Activated CD8-positive, alpha-beta memory T cell treated with anti-CD3 and anti-CD28 coated beads, Interleukin-2, amount 10 ng/mL, durations not matched to agents 7 days and 5 days (primary cell): Measurements from ENCODE around the gene C21orf91. TPM values are rescaled to one million over a fixed set of nuclear protein-coding genes. Genes with fewer than 3 reads are reported as not detected.

ENCODE experiments used
- ATAC-seq: fragments of 150-1000 bp; cut with Tn5 transposase; one replicate; pipeline ENCODE4 v1.10.0; 2021; ENCODE audit warnings: moderate library complexity
- CTCF ChIA-PET: fragments of 350-600 bp; sonication (Branson Sonifier 250); formaldehyde crosslinking; loops from one replicate; lab custom pipeline; 2021; ENCODE audit warnings: antibody characterized with exemption; lab: Charles Lee
- DNase-seq: peaks from one replicate; pipeline ENCODE4 v3.0.0-alpha.2; 2020
- H3K27ac Mint-ChIP-seq: one replicate; pipeline ENCODE4 v1.8.0; 2021; ENCODE audit warnings: mild to moderate bottlenecking, mixed read lengths
- H3K27me3 Mint-ChIP-seq: one replicate; pipeline ENCODE4 v1.8.0; 2021; ENCODE audit warnings: mixed read lengths
- H3K36me3 Mint-ChIP-seq: one replicate; pipeline ENCODE4 v1.8.0; 2021; ENCODE audit warnings: mild to moderate bottlenecking, mixed read lengths
- H3K4me1 Mint-ChIP-seq: one replicate; pipeline ENCODE4 v1.8.0; 2021; ENCODE audit warnings: mixed read lengths
- H3K4me3 Mint-ChIP-seq: one replicate; pipeline ENCODE4 v1.8.0; 2021; ENCODE audit warnings: mild to moderate bottlenecking, moderate library complexity, mixed read lengths
- H3K9me3 Mint-ChIP-seq: one replicate; pipeline ENCODE4 v1.8.0; 2022; ENCODE audit warnings: low read depth, mixed read lengths
- total RNA-seq, 2 experiments: library from RNA; stranded (reverse); gene quantifications; one replicate each; pipeline ENCODE4 v1.2.3, GENCODE V29; 2021

Gene C21orf91
- total RNA-seq, 2 experiments from 2014 or later = 63.6 to 88.7 TPM

- Mint-ChIP-seq H3K27ac (peak overlapping the region; percentile 97), H3K36me3 (peaks cover 34% of the 10 kb centered on the region), H3K4me1 (peaks cover 32% of the 10 kb centered on the region), H3K27me3 (no peaks in the 10 kb centered on the region), H3K9me3 (peaks cover 1% of the 10 kb centered on the region), H3K4me3 (peak overlapping the region; percentile 84)
- CTCF ChIA-PET = interaction anchor here (1.3 kb wide), 1 partner anchor 10 kb away, joined by 4 read pairs; no protein-coding TSS in a partner anchor
- DNase-seq = no peak
- ATAC-seq = peak; percentile 58
Measured at GRCh38 chr21:17819877-17820229, 697 bp upstream of the C21orf91 start.

DNA sequence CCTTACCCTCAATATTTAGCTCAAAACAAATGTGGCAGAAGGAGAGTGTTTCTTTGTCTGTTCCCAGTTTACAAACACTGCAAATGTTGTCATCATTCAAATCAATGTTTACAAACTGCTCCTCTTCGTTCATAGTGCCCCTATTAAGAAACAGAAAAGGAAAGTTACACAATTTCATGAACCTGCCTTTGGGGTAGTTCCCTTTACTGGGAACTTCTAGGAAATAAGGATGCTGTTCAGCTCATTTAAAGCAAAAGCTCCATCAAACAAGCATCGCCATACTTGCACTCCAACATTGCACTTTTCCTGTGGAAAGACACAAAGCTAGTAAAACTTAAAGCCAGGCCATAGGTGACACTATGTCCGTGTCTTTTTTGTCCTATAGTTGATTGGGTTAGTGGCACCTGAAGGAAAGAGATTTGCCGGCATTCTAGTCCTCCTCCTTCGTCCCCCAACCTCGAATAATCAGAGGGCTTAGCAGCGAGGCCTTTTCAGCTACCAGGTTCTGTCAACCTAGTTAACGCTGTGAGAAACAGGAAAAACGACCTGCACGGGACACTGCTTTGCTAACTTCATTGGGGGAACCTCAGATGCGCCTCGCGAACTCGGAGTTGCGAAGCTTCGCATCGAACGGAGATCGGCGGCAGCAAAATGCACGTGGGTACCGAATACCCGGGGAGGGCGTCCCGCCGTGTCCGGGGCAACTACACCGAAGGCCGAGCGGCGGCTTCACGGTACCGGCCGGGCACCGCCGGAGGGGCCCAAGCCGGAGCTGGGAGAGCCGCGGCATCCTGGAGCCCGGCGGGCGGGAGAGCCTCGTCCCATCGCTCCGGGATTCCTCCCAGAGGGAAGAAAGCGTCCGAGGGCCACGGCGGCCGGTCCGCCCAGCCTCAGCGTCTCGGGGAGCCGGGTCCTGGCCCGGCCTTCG, 706 bp downstream of the C21orf91 start:
- CTCF ChIA-PET = interaction anchor here (0.8 to 2.0 kb wide), 13 partner anchors 9 to 146 kb away, joined by 3 to 8 read pairs (median 6); no protein-coding TSS in a partner anchor
- H3K4me1 Mint-ChIP-seq = peaks cover 46% of the 10 kb centered on the region
- peak overlapping the region; percentile 95 for H3K27ac Mint-ChIP-seq
- H3K27me3 Mint-ChIP-seq = no peaks in the 10 kb centered on the region
- no peaks in the 10 kb centered on the region for H3K9me3 Mint-ChIP-seq
- H3K36me3 Mint-ChIP-seq = peaks cover 41% of the 10 kb centered on the region
- peak overlapping the region; percentile 84 for H3K4me3 Mint-ChIP-seq
- DNase-seq (peak; percentile 67), ATAC-seq (peak; percentile 17)

- Mint-ChIP-seq H3K9me3 (peaks cover 10% of the 10 kb centered on the region), H3K27me3 (no peaks in the 10 kb centered on the region), H3K4me3 (no peak overlapping the region), H3K36me3 (peaks cover 83% of the 10 kb centered on the region), H3K4me1 (peaks cover 49% of the 10 kb centered on the region), H3K27ac (no peak overlapping the region)
- ATAC-seq (no peak), DNase-seq (no peak)
- CTCF ChIA-PET = interaction anchor here (1.0 to 2.7 kb wide), 6 partner anchors 9 to 38 kb away, joined by 3 to 11 read pairs (median 3); no protein-coding TSS in a partner anchor
Measured at GRCh38 chr21:17813353-17813752, 5.8 kb downstream of the C21orf91 start.

- CTCF ChIA-PET = interaction anchor here (1.0 to 1.8 kb wide), 2 partner anchors 117 to 124 kb away, joined by 3 to 8 read pairs; no protein-coding TSS in a partner anchor
- ATAC-seq = no peak
- Mint-ChIP-seq H3K36me3 (peaks cover 89% of the 10 kb centered on the region), H3K27ac (no peak overlapping the region), H3K9me3 (peaks cover 18% of the 10 kb centered on the region), H3K4me1 (peaks cover 32% of the 10 kb centered on the region), H3K27me3 (no peaks in the 10 kb centered on the region), H3K4me3 (no peak overlapping the region)
- DNase-seq = no peak
Measured at GRCh38 chr21:17805966-17806365, 13.2 kb downstream of the C21orf91 start.

- no peak overlapping the region for H3K4me3 Mint-ChIP-seq
- peaks cover 12% of the 10 kb centered on the region for H3K9me3 Mint-ChIP-seq
- no peak overlapping the region for H3K27ac Mint-ChIP-seq
- DNase-seq (no peak), ATAC-seq (no peak)
- peaks cover 42% of the 10 kb centered on the region for H3K4me1 Mint-ChIP-seq
- peaks cover 76% of the 10 kb centered on the region for H3K36me3 Mint-ChIP-seq
- H3K27me3 Mint-ChIP-seq = no peaks in the 10 kb centered on the region
- CTCF ChIA-PET = no interaction called here
Measured at GRCh38 chr21:17803536-17803935, 15.6 kb downstream of the C21orf91 start.

DNA sequence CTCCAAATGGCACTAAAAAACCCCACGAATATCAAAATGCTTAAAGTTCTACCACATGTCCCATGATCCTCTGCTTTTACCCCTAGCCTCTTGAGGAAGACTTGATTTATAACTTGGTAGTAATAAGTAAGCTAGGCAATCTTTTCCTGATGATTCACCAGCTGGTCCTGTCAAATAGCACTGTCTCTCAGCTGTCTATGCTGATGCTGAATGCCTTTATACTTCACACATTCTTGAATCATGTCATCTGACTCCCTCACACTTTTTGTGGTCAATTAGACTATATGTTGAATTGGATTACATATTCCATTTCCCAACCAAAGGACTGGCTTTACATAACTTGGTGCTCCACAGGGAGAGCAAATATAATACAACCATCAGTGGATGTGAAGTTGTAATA, 16.6 kb downstream of the C21orf91 start:
- Mint-ChIP-seq H3K27me3 (no peaks in the 10 kb centered on the region), H3K9me3 (peaks cover 7% of the 10 kb centered on the region), H3K27ac (no peak overlapping the region), H3K4me1 (peaks cover 44% of the 10 kb centered on the region), H3K36me3 (peaks cover 66% of the 10 kb centered on the region), H3K4me3 (no peak overlapping the region)
- CTCF ChIA-PET = no interaction called here
- no peak for ATAC-seq
- DNase-seq = no peak

GRCh38 chr21:17799414-17800164, 19.6 kb downstream of the C21orf91 start:
- H3K27me3 Mint-ChIP-seq = no peaks in the 10 kb centered on the region
- H3K36me3 Mint-ChIP-seq = peaks cover 62% of the 10 kb centered on the region
- H3K27ac Mint-ChIP-seq = peak overlapping the region; percentile 4
- DNase-seq (no peak), ATAC-seq (no peak)
- CTCF ChIA-PET = interaction anchor here (1.0 to 2.4 kb wide), 5 partner anchors 13 to 111 kb away, joined by 3 to 11 read pairs (median 4); no protein-coding TSS in a partner anchor
- no peak overlapping the region for H3K4me3 Mint-ChIP-seq
- H3K4me1 Mint-ChIP-seq = peaks cover 56% of the 10 kb centered on the region
- peaks cover 3% of the 10 kb centered on the region for H3K9me3 Mint-ChIP-seq

DNA sequence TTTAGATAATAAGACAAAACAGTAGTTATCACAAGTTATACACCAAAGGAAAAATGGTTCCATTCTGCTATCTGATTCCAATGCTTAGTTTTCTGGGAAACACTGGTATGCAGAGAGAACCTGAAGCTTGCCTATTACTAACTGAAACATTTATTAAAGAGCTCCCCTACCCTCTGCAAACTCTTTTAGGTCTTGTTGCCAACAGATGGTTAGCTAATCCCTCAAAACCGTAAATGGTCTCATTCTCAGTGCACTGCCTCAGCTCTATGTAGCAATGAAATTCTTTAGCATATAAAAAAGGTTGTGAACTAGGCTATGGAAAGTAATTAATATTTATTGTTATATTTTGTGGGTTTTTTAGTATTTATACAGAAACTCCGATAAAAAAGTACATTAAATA, 20.4 kb downstream of the C21orf91 start:
- no peaks in the 10 kb centered on the region for H3K27me3 Mint-ChIP-seq
- no peak for ATAC-seq
- H3K4me1 Mint-ChIP-seq = peaks cover 51% of the 10 kb centered on the region
- CTCF ChIA-PET = interaction anchor here (1.0 to 2.4 kb wide), 5 partner anchors 14 to 110 kb away, joined by 3 to 11 read pairs (median 4); no protein-coding TSS in a partner anchor
- peaks cover 3% of the 10 kb centered on the region for H3K9me3 Mint-ChIP-seq
- H3K27ac Mint-ChIP-seq = peak overlapping the region; percentile 52
- H3K36me3 Mint-ChIP-seq = peaks cover 60% of the 10 kb centered on the region
- no peak for DNase-seq
- H3K4me3 Mint-ChIP-seq = no peak overlapping the region

DNA sequence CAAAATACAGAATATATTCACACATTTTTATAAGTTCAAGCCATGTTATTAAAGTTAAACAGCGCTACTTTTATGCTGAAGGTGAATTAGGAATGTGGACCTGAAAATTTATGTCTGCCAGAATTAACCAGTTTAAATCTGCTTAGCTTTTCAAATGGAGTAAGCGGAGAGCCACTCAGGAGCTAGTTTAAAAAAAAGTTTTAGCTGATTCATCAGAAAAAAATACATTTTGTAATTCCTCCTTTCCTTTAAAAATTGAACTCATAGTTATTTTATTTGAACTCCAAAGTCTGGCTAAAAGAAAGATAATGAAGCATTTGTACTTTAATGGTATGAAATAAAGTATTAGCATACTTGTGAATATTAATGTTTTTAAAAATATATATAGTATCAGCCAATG, 21.2 kb downstream of the C21orf91 start:
- H3K36me3 Mint-ChIP-seq = peaks cover 60% of the 10 kb centered on the region

DNA sequence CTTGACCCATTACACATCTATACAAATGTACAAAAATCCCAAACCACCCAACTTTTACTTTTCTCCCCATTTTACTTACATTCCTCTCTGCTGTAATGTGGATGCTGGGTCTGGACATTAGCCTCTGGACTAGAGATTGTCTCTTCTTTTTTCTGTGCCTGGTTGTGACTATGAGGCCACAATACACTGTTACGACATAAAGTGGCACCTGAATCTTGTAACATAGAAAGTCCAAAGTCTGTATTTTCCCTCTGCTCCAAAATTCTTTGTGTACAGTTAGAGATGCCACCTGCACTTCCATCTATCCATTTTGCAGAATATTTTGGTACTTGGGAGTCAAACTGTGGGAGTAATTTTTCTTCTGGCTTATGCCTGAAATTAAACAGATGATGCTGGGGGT, 22.7 kb downstream of the C21orf91 start:
- H3K27me3 Mint-ChIP-seq = no peaks in the 10 kb centered on the region
- peak overlapping the region; percentile 74 for H3K4me3 Mint-ChIP-seq
- H3K36me3 Mint-ChIP-seq = peaks cover 54% of the 10 kb centered on the region
- no peak for ATAC-seq
- CTCF ChIA-PET = interaction anchor here (1.4 kb wide), 1 partner anchor 17 kb away, joined by 3 read pairs; no protein-coding TSS in a partner anchor
- no peak for DNase-seq
- peaks cover 3% of the 10 kb centered on the region for H3K9me3 Mint-ChIP-seq
- peak overlapping the region; percentile 95 for H3K27ac Mint-ChIP-seq
- H3K4me1 Mint-ChIP-seq = peaks cover 56% of the 10 kb centered on the region

More for the DNA sequence above, 21.2 kb downstream of the C21orf91 start:
- H3K4me3 Mint-ChIP-seq = no peak overlapping the region
- DNase-seq (no peak), ATAC-seq (no peak)
- peaks cover 54% of the 10 kb centered on the region for H3K4me1 Mint-ChIP-seq
- CTCF ChIA-PET = interaction anchor here (1.2 to 2.4 kb wide), 3 partner anchors 15 to 109 kb away, joined by 3 to 11 read pairs (median 4); no protein-coding TSS in a partner anchor
- H3K9me3 Mint-ChIP-seq = peaks cover 3% of the 10 kb centered on the region
- H3K27ac Mint-ChIP-seq = no peak overlapping the region
- no peaks in the 10 kb centered on the region for H3K27me3 Mint-ChIP-seq

DNA sequence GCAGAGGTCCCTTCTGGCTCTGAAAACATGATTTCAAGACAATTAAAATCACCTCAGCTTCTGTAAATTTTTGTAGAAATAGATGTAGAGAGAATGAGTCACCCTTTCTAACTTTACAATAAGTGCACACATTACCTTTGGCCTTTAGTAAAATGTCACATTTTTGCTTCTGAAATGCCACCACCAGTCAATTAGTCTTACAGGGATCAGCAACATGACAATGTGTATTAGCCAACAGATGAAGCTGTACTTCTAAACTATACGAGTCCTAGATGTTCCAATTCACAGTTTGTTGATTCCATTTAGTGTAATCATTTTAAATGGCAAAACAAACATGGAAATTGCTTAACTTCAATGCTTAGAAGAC, 23.1 kb downstream of the C21orf91 start:
- peaks cover 54% of the 10 kb centered on the region for H3K36me3 Mint-ChIP-seq
- CTCF ChIA-PET = interaction anchor here (1.3 to 2.7 kb wide), 4 partner anchors 14 to 107 kb away, joined by 3 to 11 read pairs (median 6); partner anchors contain the start of gene C21orf91
- DNase-seq (no peak), ATAC-seq (no peak)
- peaks cover 3% of the 10 kb centered on the region for H3K9me3 Mint-ChIP-seq
- no peaks in the 10 kb centered on the region for H3K27me3 Mint-ChIP-seq
- H3K27ac Mint-ChIP-seq = peak overlapping the region; percentile 95
- H3K4me1 Mint-ChIP-seq = peaks cover 60% of the 10 kb centered on the region
- H3K4me3 Mint-ChIP-seq = peak overlapping the region; percentile 74

- peak; percentile 29 for ATAC-seq
- DNase-seq = no peak
- Mint-ChIP-seq H3K36me3 (peaks cover 52% of the 10 kb centered on the region), H3K27me3 (no peaks in the 10 kb centered on the region), H3K9me3 (no peaks in the 10 kb centered on the region), H3K27ac (peak overlapping the region; percentile 95), H3K4me1 (peaks cover 61% of the 10 kb centered on the region), H3K4me3 (peak overlapping the region; percentile 74)
- CTCF ChIA-PET = interaction anchor here (0.8 to 2.7 kb wide), 8 partner anchors 12 to 284 kb away, joined by 3 to 11 read pairs (median 4); partner anchors contain the start of gene C21orf91
Measured at GRCh38 chr21:17795146-17796036, 23.8 kb downstream of the C21orf91 start.
